ENCODE results near the gene ATG2A.

DNA sequence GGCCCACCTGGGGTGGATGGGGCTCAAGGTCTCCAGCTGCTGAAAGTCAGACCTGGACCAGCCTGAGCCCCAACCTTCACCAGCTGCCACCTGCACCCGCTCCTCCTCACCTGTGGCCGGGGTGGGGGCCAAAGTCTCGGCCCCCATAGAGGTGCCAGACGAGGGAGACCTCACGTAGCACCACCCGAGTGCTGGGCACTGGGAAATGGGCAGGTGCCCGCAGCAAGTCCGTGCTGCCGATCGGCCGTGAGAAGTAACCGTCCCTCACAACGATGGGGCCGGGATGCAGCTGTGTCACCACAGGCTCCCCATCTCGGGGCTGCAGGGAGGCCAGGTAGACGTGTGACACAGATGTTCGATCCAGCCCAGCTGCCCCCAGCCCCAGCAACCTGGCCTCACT is 16.2 kb downstream of the ATG2A start:
- TF ChIP-seq EP300 (IDR thresholded peaks at IDR 0.05) (no peak), CTCF (IDR thresholded peaks at IDR 0.05) (no peak)
